GM23338 (cell line): ENCODE measurements around the gene NDUFS5. TPM values are rescaled to one million over a fixed set of nuclear protein-coding genes. Genes with fewer than 3 reads are reported as not detected.
"Not testable (repeated sequence)": the region's sequence is repeated elsewhere in the genome, so short reads cannot be mapped to it uniquely, and the experiment has no call there.

Experiments used
- ATAC-seq: fragments of 200-7000 bp; cut with Tn5 transposase; 3 replicates; pipeline ENCODE4 v1.9.1; 2020
- DNase-seq: peaks from one replicate; pipeline ENCODE4 v3.0.0-alpha.2; 2015; ENCODE audit warnings: low spot score
- H2AFZ ChIP-seq: fragments of 200-600 bp; sonication (generic); 2 replicates; pipeline ENCODE4 v1.8.0; 2016; ENCODE audit warnings: antibody characterized with exemption, mild to moderate bottlenecking, moderate library complexity
- H3F3A ChIP-seq: fragments of 200-600 bp; sonication (generic); replicated peaks from 2 replicates; pipeline ENCODE4 v1.8.0; 2017; ENCODE audit warnings: antibody characterized with exemption, mixed run types, low read depth
- H3K27ac ChIP-seq: fragments of 200-600 bp; sonication (generic); 2 replicates; pipeline ENCODE4 v1.6.1; 2016; ENCODE audit warnings: low read depth
- H3K27me3 ChIP-seq: fragments of 200-600 bp; sonication (generic); 2 replicates; pipeline ENCODE4 v1.8.0; 2016; ENCODE audit warnings: mild to moderate bottlenecking, mixed run types, moderate library complexity; ENCODE audit not compliant: insufficient read depth
- H3K36me3 ChIP-seq: fragments of 200-600 bp; sonication (generic); 2 replicates; pipeline ENCODE4 v1.8.0; 2016; ENCODE audit warnings: mild to moderate bottlenecking; ENCODE audit not compliant: insufficient read depth
- H3K4me1 ChIP-seq: fragments of 200-600 bp; sonication (generic); 2 replicates; pipeline ENCODE4 v1.8.0; 2016; ENCODE audit warnings: mild to moderate bottlenecking, moderate library complexity; ENCODE audit not compliant: insufficient read depth
- H3K4me2 ChIP-seq: fragments of 200-600 bp; sonication (generic); 2 replicates; pipeline ENCODE4 v1.7.1; 2017; ENCODE audit warnings: mixed run types
- H3K4me3 ChIP-seq: fragments of 200-600 bp; sonication (generic); 2 replicates; pipeline ENCODE4 v1.6.1; 2016; ENCODE audit warnings: mixed run types
- H3K79me2 ChIP-seq: fragments of 200-600 bp; sonication (generic); replicated peaks from 2 replicates; pipeline ENCODE4 v1.8.0; 2017; ENCODE audit warnings: mild to moderate bottlenecking; ENCODE audit not compliant: insufficient read depth
- H3K9me2 ChIP-seq: fragments of 200-600 bp; sonication (generic); 2 replicates; pipeline ENCODE4 v1.8.0; 2017; ENCODE audit not compliant: insufficient read depth
- H4K20me1 ChIP-seq: fragments of 200-600 bp; sonication (generic); replicated peaks from 2 replicates; pipeline ENCODE4 v1.8.0; 2017; ENCODE audit warnings: mild to moderate bottlenecking; ENCODE audit not compliant: insufficient read depth
- H3K27ac Mint-ChIP-seq: 2 replicates; pipeline ENCODE4 v1.8.0; 2020; ENCODE audit warnings: inconsistent platforms, mild to moderate bottlenecking, moderate library complexity, mixed read lengths
- H3K27me3 Mint-ChIP-seq: 3 replicates; pipeline ENCODE4 v1.8.0; 2022; ENCODE audit warnings: low read depth, mild to moderate bottlenecking, moderate library complexity, mixed read lengths, inconsistent platforms; ENCODE audit not compliant: insufficient read depth, poor library complexity
- H3K36me3 Mint-ChIP-seq: 3 replicates; pipeline ENCODE4 v1.8.0; 2021; ENCODE audit warnings: low read depth, mild to moderate bottlenecking, inconsistent platforms, moderate library complexity, mixed read lengths
- H3K4me1 Mint-ChIP-seq: 3 replicates; pipeline ENCODE4 v1.8.0; 2020; ENCODE audit warnings: mild to moderate bottlenecking, inconsistent platforms, mixed read lengths
- H3K4me3 Mint-ChIP-seq: 3 replicates; pipeline ENCODE4 v1.8.0; 2021; ENCODE audit warnings: moderate library complexity, mild to moderate bottlenecking, inconsistent platforms, mixed read lengths
- H3K9me3 Mint-ChIP-seq: 3 replicates; pipeline ENCODE4 v1.8.0; 2020; ENCODE audit warnings: moderate library complexity, mild to moderate bottlenecking, inconsistent platforms, mixed read lengths
- EZH2 ChIP-seq: fragments of 200-600 bp; sonication (generic); IDR thresholded peaks from one replicate; pipeline ENCODE4 v1.8.0; 2017; ENCODE audit warnings: antibody characterized with exemption, mild to moderate bottlenecking, low read depth; ENCODE audit not compliant: unreplicated experiment
- EZH2phosphoT487 ChIP-seq: fragments of 200-600 bp; sonication (generic); IDR thresholded peaks from one replicate; pipeline ENCODE4 v1.8.1; 2018; ENCODE audit warnings: antibody characterized with exemption; ENCODE audit not compliant: unreplicated experiment
- NANOG ChIP-seq: IDR thresholded peaks from 2 replicates; pipeline ENCODE4 v1.6.1; 2016; ENCODE audit warnings: antibody characterized with exemption, borderline replicate concordance
- REST ChIP-seq: IDR thresholded peaks from one replicate; pipeline ENCODE4 v1.6.1; 2018; ENCODE audit warnings: antibody characterized with exemption; ENCODE audit not compliant: unreplicated experiment
- ZNF462 ChIP-seq: fragments of 250-450 bp; sonication (Bioruptor Pico); IDR thresholded peaks from 2 replicates; pipeline ENCODE4 v1.5.0; 2020; ENCODE audit warnings: mild to moderate bottlenecking, moderate library complexity
- polyA plus RNA-seq: library from polyadenylated mRNA; unstranded; fragments of >200 nt; fragmentation: Nextera tagmentation; extraction: Ambion mirVana; gene quantifications from 2 replicates; pipeline ENCODE4 v1.2.1, GENCODE V29; 2016
- total RNA-seq: library from RNA; depleted of rRNA; stranded (reverse); fragments of >200 nt; shearing (Covaris generic); gene quantifications from 2 replicates; pipeline ENCODE4 v1.2.3, GENCODE V29; 2014
- TF ChIP-seq, protein P1 (sequence below): IDR thresholded peaks from 2 replicates; pipeline ENCODE4 v1.6.1; 2016; ENCODE audit warnings: antibody characterized with exemption

Gene NDUFS5
- total and polyA plus RNA-seq, 2 experiments from 2014 or later: 532 to 2,534 TPM

DNA sequence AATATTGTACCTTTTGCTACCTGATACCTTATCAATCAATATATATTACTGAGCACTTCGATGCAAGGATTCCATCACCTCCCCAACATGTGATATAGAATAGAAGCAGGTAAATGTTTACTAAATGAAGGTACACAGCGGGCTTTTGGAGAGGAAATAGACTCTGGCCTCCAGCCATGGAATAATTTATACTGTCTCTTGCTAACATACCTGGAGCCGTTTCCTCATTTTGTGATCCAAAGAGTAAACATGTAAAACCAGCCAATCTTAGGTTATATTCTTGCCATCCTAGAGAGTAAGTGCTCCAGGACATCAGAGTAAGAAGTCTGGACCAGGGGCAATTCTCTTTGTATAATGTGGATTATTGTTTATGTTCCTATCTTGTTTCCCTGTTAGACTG is 39.4 kb downstream of the NDUFS5 start (continued):
- TF ChIP-seq ZNF462 (CRISPR knock-in tag) (no peak), EZH2 (no peak), EZH2phosphoT487 (no peak), NANOG (no peak), REST (no peak)
- TF ChIP-seq, protein P1, sequence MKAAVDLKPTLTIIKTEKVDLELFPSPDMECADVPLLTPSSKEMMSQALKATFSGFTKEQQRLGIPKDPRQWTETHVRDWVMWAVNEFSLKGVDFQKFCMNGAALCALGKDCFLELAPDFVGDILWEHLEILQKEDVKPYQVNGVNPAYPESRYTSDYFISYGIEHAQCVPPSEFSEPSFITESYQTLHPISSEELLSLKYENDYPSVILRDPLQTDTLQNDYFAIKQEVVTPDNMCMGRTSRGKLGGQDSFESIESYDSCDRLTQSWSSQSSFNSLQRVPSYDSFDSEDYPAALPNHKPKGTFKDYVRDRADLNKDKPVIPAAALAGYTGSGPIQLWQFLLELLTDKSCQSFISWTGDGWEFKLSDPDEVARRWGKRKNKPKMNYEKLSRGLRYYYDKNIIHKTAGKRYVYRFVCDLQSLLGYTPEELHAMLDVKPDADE: no peak

DNA sequence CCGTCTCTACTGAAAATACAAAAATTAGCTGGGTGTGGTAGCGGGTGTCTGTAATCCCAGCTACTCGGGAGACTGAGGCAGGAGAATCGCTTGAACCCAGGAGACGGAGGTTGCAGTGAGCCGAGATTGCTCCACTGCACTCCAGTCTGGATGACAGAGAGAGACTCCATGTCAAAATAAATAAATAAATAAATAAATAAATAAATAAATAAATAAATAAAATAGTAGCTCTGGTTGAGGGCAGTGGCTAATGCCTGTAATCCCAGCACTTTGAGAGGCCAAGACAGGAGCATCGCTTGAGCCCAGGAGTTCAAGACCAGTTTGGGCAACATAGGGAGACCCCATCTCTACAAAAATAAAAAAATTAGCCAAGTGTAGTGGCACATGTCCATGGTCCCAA is 42.1 kb downstream of the NDUFS5 start:
- H3K27ac ChIP-seq, ATAC-seq, H3K79me2 ChIP-seq, H3K4me3 Mint-ChIP-seq, H3K27me3 ChIP-seq, H3K4me3 ChIP-seq, DNase-seq, H3K4me1 ChIP-seq, H2AFZ ChIP-seq, H3K36me3 Mint-ChIP-seq, H3F3A ChIP-seq, H3K27me3 Mint-ChIP-seq, H3K36me3 ChIP-seq, H3K4me1 Mint-ChIP-seq, H3K9me2 ChIP-seq, H3K27ac Mint-ChIP-seq, H4K20me1 ChIP-seq, H3K4me2 ChIP-seq: not testable (repeated sequence)
- H3K9me3 Mint-ChIP-seq: peaks cover 15% of the 10 kb centered on the region

DNA sequence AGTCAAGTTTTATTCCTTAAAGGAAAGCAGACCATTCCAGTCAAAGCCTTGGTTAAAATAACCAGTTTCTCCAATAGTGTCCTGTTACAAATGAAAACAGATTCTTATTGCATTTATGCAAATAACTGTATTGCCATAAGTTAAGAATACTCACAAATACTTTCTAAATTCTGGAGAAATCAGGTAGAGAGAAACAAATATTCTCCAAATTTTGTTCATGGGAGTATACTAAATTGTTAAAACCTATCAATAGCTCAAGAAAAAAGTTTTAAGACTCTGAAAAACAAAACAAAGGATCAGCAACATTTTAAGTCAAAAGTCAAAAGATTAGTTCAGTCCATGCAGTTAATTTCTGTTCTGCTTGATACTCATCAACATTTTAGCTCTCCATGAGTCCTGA is 45.4 kb downstream of the NDUFS5 start:
- H3K4me2 ChIP-seq, H3K36me3 Mint-ChIP-seq, H3K4me3 Mint-ChIP-seq, ATAC-seq, H3K27ac ChIP-seq, H3K4me3 ChIP-seq, H3K27me3 Mint-ChIP-seq, H4K20me1 ChIP-seq, H3K79me2 ChIP-seq, H3K4me1 Mint-ChIP-seq, H3K27ac Mint-ChIP-seq, H2AFZ ChIP-seq, H3K36me3 ChIP-seq, H3K9me2 ChIP-seq, DNase-seq, H3F3A ChIP-seq, H3K4me1 ChIP-seq, H3K27me3 ChIP-seq: not testable (repeated sequence)
- H3K9me3 Mint-ChIP-seq: peaks cover 18% of the 10 kb centered on the region
